Lower leg skin (tissue), 4 donors: ENCODE measurements around the gene STK10. TPM values are rescaled to one million over a fixed set of nuclear protein-coding genes. Genes with fewer than 3 reads are reported as not detected.

Experiments
- DNase-seq, 2 donors: peaks; one replicate each; pipeline ENCODE4 v3.0.0-alpha.2; 2019; ENCODE audit warnings: low spot score in 2 of 2
- H3K4me3 ChIP-seq: fragments of 200-600 bp; sonication (generic); 2 replicates; pipeline ENCODE4 v1.5.1; 2017; ENCODE audit warnings: mild to moderate bottlenecking, low read depth; ENCODE audit not compliant: poor library complexity, severe bottlenecking
- CTCF ChIP-seq, 3 donors: fragments of 450-650 bp; IDR thresholded peaks; one replicate each; pipeline ENCODE4 v1.5.1; 2016; ENCODE audit warnings: antibody characterized with exemption in 3 of 3, mild to moderate bottlenecking in 3 of 3, moderate library complexity in 2 of 3
- POLR2A ChIP-seq, 2 donors: fragments of 450-650 bp; IDR thresholded peaks; one replicate each; pipeline ENCODE4 v1.6.1; 2016 to 2017; ENCODE audit warnings: antibody characterized with exemption in 2 of 2, mild to moderate bottlenecking in 1 of 2, moderate library complexity in 1 of 2
- WGBS, 2 donors: methylation state at CpG; one replicate each; pipeline ENCODE4 v1.1.5; 2018; 5-methylcytosine and 5-hydroxymethylcytosine counted together
- intact Hi-C: fragments of 100-400 bp; cut with DNase I; formaldehyde crosslinking; loops from one replicate; pipeline ENCODE4 v1.15.0; 2023; ENCODE audit warnings: low total_unique reads
- total RNA-seq, 4 donors: library from RNA; depleted of rRNA; stranded (reverse); fragments of >200 nt; gene quantifications; one replicate each; pipeline ENCODE4 v1.1.0, GENCODE V29; 2016

STK10 gene
- total RNA-seq, 4 donors from 2014 or later = 34.4 to 59.8 (median 40.7) TPM

DNA sequence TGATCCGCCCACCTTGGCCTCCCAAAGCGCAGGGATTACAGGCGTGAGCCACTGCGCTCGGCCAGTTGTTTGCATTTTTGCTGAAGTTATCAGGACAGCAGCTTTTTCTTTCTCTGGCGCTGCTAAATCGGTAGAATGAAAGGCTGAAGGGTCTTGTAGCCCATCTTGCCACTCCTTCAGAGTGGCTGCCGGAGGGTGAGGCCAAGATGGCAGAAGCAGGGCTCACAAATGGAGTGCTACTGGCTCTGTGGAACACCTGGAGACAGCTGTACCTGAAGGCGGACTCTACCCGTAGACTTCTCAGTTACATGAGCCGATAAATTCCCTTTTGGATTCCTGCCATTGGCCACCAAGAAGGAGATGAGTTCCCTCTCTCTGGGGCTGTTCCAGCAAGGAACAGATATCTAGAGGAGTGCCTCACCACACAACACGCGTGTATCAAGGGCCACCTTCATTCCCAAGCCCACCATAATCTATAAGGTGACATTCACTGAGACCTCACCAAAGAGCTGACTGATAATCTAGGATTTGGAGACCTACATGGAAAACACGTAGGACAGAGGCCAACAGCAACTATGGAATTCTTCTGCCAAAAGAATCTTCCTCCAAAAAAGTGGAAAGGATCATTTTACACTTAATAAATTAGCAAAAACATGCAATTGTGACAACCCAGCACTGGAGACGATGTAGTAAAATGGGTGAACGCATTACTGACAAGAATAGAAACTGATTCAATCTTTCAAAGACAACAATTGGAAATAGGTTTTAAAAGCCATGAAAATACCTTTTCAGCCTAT lies 21.8 kb downstream of the STK10 start:
- intact Hi-C loops = no loop called here
- 75 to 89% methylated on average over 16 of the region's 16 CpGs for WGBS, 2 donors
- no peak for DNase-seq
- H3K4me3 ChIP-seq = no peak overlapping the region
- no peak for TF ChIP-seq POLR2A (IDR thresholded peaks at IDR 0.05)
- no peak for TF ChIP-seq CTCF (IDR thresholded peaks at IDR 0.05)

DNA sequence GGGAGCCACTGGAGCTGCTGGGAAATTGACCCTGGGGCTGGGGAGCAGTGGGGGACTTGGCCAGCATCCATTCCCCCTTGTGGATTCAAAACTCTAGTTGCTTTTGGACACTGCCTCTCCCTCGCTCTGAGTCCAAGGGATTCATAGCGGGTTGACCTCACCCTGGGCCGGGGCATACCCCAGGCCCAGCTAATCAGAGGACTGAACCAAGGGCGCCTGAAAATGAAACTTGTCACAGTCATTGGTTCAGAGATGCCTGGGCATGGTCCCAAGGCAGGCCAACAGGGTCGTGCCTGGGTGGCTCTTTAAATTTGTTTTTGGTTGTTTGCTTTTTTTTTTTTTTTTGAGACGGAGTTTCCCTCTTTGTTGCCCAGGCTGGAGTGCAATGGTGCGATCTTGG lies 22.6 kb downstream of the STK10 start:
- H3K4me3 ChIP-seq = no peak overlapping the region
- intact Hi-C loops = no loop called here
- no peak for TF ChIP-seq CTCF (IDR thresholded peaks at IDR 0.05)
- no peak for TF ChIP-seq POLR2A (IDR thresholded peaks at IDR 0.05)
- 88 to 91% methylated on average over 7 of the region's 7 CpGs for WGBS, 2 donors
- no peak for DNase-seq

DNA sequence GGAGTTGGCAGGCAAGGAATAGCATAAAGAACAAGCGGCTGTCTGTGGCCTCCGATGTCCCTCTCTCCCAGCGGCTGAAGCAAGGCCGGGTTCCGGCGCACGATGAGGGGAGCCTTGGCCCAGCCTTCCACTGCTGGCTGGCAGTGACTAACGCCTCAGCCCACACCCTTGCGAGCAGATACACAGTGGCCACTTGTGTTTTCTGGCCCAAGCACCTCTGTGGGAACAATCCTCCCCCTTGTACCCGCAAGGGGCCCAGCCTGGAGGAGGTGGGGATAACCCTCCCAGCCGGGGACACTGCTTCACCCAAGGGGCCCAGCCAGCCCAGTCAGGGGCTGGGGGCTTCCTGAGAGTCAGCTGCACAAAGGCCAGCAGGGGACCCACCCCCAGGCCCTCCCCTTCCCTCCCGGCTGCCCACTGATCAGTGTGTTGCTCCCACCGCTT lies 23.2 kb downstream of the STK10 start:
- DNase-seq = no peak
- H3K4me3 ChIP-seq = no peak overlapping the region
- TF ChIP-seq POLR2A (IDR thresholded peaks at IDR 0.05) (no peak), CTCF (IDR thresholded peaks at IDR 0.05) (no peak)
- WGBS, 2 donors = 67 to 71% methylated on average over 12 to 13 of the region's 13 CpGs
- intact Hi-C loops = no loop called here

- no peak for DNase-seq
- no peak overlapping the region for H3K4me3 ChIP-seq
- 17 to 26% methylated on average over 4 of the region's 4 CpGs for WGBS, 2 donors
- TF ChIP-seq CTCF (IDR thresholded peaks at IDR 0.05) (no peak), POLR2A (IDR thresholded peaks at IDR 0.05) (no peak)
- intact Hi-C loops = no loop called here
These were observed 24.7 kb downstream of the STK10 start for GRCh38 chr5:172163346-172163745.

- no peak for TF ChIP-seq POLR2A (IDR thresholded peaks at IDR 0.05)
- no peak for TF ChIP-seq CTCF (IDR thresholded peaks at IDR 0.05)
- 55 to 63% methylated on average over 5 of the region's 5 CpGs for WGBS, 2 donors
- no peak for DNase-seq
- H3K4me3 ChIP-seq = no peak overlapping the region
- intact Hi-C loops = no loop called here
These were observed 25.1 kb downstream of the STK10 start for GRCh38 chr5:172162987-172163343.
